Fibroblast of skin of abdomen (primary cell): Measurements from ENCODE around the gene CDK2.

Source experiments
- DNase-seq: peaks from one replicate; pipeline ENCODE4 v3.0.0-alpha.2; 2013

Gene CDK2

DNA sequence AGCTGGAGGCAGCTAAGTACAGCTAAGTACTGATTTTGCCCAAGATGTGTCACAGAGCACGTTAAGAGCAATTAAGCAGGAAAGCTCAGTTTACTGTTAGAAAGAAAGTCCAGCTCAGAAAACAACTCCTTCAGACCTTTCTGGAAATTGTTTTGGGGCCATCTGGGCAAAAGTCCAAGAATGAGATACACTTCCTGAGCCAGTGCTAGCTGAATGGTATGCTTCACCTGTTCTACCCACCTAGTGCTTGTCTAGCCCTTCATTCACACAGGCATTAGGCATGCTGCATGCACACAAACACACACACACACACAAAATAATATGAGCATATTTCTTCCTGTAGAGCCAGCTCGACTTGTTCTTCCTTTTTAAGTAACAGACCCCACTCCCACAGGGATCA, 47.6 kb downstream of the CDK2 start:
- no peak for DNase-seq

DNA sequence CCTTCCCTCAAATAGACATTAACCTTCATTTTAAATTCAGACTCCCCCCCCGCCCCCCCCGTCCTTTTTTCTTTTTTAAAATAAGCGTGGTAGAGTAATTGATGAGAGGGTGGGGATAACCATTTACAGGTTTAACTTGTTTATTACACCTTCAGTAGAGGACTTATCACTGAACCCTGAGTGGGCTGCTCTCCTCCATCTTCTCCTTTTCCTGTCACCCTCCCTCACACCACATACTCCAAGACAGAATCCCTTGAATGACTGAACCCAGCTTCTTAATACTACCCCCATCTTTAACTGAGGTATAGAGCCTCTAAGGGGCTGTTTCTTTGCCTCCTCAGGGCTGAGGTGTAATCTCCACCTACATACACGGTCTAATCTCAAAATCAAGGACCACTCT, 50.6 kb downstream of the CDK2 start:
- DNase-seq, result no peak

DNA sequence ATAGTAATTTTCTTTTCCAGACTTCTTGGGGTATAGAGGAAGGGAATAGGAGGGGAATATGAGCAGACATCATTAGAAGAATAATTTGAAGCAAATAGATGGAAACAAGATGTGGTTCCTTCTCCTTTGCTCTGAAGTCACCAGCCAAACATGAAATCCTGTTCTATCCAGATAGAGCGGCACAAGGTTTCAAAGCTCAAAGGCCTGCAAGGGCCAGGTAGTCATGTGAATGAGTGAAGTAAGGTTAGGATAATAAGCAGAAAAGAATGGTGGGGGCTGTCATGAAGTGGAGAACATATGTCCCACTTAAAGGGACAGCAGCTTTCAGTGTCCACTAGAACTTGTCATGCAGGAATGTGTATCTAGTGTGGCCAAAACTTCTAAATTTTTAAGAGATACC, 51.7 kb downstream of the CDK2 start:
- DNase-seq, result no peak

DNA sequence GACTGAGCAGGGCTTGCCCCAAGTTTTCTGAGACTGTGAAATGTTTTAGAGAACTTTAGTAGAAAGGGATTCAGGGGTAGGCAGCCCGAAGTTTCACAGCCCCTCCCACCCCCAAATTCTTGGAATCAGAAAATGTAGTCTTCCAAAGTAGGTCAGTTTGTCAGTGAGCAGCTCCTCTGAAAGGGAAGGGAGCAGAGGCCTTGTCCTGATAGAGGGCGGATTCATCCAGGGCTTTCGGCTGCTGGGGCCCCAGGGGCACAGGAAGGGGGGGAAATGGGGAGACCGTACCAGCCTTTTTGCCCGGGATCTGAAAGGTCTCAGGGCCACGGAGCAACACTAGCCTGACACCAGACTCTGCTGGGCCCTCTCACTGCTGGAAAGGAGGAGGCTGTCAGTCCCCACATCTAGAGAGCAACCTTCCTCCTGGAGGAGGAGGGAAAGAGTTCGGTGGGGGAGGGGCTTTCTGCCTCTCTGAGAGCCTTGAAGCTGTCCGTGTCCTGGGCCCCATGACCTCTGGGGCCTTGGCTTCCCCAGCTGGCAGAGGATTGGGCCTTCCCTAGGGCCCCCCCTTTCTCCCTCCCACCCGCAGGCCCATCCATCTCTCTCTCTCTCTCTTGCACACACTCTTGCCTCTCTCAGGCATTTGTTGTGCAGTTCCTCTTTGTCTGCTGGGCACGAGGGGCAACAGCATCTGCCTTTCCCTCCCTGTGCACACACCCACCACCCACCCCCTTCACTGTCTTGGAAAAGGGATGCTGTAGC, 54.0 kb downstream of the CDK2 start, which contains the start of gene IKZF4:
Gene IKZF4 (plus strand): TSS at position 621 of the 762 bp plus-strand sequence. CDS start 451 bp downstream, outside the sequence.
- peak; percentile 38 for DNase-seq

DNA sequence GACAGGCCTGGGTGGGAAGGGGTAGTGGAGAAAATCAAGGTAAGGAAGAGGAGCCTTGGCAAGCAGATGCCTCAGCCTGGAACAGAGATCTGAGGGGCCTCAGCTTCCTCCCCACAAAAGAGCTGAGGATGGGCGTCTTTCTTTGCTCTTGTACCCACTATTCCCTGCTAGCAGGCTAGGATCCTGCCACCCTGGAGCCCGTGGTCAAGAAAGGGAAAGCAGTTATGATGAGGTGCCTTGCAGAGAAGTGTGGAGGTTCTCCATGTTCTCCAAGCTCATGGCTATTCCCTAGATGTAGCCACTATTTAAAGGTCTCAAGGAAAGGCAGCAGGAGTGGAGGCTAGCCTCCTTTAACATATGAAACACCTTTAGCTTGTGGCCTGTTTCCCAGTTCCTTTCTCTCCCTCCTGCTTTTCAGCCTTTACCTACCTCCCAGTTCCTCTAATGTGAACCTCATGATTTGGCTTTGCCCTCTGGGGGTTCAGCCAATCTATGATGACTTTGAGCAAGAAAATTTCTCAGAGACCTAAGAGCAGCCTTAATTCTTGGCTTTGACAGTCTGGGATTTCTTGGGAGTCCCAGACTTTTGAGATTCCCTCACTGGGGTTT, 55.4 kb downstream of the CDK2 start:
- no peak for DNase-seq
